ENCODE results near the gene MS4A6E.

DNA sequence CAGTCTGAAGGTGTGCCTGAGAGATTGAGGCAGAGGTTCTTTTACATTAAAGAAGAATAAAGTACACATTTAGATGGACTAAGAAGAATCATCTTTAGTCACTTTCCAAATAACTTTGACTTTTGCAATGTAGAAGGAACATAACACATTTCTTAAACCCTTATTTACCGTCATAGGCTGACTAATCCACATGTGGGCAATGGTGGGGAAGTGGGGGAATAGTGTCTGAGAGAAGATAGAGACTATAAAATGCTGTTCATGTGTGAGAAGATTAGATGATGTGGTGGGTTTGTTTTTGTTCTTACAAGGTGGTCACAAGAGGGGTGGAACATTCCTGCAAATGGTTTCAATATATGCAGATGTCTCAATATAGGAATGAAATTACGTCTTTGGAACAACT lies 44.8 kb upstream of the MS4A6E start:
- TF ChIP-seq, protein P1, sequence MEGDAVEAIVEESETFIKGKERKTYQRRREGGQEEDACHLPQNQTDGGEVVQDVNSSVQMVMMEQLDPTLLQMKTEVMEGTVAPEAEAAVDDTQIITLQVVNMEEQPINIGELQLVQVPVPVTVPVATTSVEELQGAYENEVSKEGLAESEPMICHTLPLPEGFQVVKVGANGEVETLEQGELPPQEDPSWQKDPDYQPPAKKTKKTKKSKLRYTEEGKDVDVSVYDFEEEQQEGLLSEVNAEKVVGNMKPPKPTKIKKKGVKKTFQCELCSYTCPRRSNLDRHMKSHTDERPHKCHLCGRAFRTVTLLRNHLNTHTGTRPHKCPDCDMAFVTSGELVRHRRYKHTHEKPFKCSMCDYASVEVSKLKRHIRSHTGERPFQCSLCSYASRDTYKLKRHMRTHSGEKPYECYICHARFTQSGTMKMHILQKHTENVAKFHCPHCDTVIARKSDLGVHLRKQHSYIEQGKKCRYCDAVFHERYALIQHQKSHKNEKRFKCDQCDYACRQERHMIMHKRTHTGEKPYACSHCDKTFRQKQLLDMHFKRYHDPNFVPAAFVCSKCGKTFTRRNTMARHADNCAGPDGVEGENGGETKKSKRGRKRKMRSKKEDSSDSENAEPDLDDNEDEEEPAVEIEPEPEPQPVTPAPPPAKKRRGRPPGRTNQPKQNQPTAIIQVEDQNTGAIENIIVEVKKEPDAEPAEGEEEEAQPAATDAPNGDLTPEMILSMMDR (conservative IDR thresholded peaks at IDR 0.05; ENCODE audit: low read depth in 2 of 2), result no peak
- TF ChIP-seq POLR2AphosphoS5 (IDR thresholded peaks at IDR 0.05; ENCODE audit: low read depth), result no peak
- TF ChIP-seq EZH2 (IDR thresholded peaks at IDR 0.05; ENCODE audit: low read depth, unreplicated experiment), result no peak
- TF ChIP-seq, protein P2, sequence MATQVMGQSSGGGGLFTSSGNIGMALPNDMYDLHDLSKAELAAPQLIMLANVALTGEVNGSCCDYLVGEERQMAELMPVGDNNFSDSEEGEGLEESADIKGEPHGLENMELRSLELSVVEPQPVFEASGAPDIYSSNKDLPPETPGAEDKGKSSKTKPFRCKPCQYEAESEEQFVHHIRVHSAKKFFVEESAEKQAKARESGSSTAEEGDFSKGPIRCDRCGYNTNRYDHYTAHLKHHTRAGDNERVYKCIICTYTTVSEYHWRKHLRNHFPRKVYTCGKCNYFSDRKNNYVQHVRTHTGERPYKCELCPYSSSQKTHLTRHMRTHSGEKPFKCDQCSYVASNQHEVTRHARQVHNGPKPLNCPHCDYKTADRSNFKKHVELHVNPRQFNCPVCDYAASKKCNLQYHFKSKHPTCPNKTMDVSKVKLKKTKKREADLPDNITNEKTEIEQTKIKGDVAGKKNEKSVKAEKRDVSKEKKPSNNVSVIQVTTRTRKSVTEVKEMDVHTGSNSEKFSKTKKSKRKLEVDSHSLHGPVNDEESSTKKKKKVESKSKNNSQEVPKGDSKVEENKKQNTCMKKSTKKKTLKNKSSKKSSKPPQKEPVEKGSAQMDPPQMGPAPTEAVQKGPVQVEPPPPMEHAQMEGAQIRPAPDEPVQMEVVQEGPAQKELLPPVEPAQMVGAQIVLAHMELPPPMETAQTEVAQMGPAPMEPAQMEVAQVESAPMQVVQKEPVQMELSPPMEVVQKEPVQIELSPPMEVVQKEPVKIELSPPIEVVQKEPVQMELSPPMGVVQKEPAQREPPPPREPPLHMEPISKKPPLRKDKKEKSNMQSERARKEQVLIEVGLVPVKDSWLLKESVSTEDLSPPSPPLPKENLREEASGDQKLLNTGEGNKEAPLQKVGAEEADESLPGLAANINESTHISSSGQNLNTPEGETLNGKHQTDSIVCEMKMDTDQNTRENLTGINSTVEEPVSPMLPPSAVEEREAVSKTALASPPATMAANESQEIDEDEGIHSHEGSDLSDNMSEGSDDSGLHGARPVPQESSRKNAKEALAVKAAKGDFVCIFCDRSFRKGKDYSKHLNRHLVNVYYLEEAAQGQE (IDR thresholded peaks at IDR 0.05; ENCODE audit: unreplicated experiment), result no peak
- TF ChIP-seq ZNF114 (CRISPR knock-in tag; IDR thresholded peaks at IDR 0.05), result no peak
- TF ChIP-seq ZNF331 (CRISPR knock-in tag; IDR thresholded peaks at IDR 0.05; ENCODE audit: low read depth), result no peak
- TF ChIP-seq CREB1 (CRISPR knock-in tag; IDR thresholded peaks at IDR 0.05; ENCODE audit: low read depth), result no peak
- no peak for TF ChIP-seq EZH2phosphoT487 (IDR thresholded peaks at IDR 0.05; ENCODE audit: unreplicated experiment)
- no peak for TF ChIP-seq NANOG (IDR thresholded peaks at IDR 0.05; ENCODE audit: borderline replicate concordance)
- TF ChIP-seq, protein P3, sequence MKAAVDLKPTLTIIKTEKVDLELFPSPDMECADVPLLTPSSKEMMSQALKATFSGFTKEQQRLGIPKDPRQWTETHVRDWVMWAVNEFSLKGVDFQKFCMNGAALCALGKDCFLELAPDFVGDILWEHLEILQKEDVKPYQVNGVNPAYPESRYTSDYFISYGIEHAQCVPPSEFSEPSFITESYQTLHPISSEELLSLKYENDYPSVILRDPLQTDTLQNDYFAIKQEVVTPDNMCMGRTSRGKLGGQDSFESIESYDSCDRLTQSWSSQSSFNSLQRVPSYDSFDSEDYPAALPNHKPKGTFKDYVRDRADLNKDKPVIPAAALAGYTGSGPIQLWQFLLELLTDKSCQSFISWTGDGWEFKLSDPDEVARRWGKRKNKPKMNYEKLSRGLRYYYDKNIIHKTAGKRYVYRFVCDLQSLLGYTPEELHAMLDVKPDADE (IDR thresholded peaks at IDR 0.05), result no peak
- TF ChIP-seq, protein P4, sequence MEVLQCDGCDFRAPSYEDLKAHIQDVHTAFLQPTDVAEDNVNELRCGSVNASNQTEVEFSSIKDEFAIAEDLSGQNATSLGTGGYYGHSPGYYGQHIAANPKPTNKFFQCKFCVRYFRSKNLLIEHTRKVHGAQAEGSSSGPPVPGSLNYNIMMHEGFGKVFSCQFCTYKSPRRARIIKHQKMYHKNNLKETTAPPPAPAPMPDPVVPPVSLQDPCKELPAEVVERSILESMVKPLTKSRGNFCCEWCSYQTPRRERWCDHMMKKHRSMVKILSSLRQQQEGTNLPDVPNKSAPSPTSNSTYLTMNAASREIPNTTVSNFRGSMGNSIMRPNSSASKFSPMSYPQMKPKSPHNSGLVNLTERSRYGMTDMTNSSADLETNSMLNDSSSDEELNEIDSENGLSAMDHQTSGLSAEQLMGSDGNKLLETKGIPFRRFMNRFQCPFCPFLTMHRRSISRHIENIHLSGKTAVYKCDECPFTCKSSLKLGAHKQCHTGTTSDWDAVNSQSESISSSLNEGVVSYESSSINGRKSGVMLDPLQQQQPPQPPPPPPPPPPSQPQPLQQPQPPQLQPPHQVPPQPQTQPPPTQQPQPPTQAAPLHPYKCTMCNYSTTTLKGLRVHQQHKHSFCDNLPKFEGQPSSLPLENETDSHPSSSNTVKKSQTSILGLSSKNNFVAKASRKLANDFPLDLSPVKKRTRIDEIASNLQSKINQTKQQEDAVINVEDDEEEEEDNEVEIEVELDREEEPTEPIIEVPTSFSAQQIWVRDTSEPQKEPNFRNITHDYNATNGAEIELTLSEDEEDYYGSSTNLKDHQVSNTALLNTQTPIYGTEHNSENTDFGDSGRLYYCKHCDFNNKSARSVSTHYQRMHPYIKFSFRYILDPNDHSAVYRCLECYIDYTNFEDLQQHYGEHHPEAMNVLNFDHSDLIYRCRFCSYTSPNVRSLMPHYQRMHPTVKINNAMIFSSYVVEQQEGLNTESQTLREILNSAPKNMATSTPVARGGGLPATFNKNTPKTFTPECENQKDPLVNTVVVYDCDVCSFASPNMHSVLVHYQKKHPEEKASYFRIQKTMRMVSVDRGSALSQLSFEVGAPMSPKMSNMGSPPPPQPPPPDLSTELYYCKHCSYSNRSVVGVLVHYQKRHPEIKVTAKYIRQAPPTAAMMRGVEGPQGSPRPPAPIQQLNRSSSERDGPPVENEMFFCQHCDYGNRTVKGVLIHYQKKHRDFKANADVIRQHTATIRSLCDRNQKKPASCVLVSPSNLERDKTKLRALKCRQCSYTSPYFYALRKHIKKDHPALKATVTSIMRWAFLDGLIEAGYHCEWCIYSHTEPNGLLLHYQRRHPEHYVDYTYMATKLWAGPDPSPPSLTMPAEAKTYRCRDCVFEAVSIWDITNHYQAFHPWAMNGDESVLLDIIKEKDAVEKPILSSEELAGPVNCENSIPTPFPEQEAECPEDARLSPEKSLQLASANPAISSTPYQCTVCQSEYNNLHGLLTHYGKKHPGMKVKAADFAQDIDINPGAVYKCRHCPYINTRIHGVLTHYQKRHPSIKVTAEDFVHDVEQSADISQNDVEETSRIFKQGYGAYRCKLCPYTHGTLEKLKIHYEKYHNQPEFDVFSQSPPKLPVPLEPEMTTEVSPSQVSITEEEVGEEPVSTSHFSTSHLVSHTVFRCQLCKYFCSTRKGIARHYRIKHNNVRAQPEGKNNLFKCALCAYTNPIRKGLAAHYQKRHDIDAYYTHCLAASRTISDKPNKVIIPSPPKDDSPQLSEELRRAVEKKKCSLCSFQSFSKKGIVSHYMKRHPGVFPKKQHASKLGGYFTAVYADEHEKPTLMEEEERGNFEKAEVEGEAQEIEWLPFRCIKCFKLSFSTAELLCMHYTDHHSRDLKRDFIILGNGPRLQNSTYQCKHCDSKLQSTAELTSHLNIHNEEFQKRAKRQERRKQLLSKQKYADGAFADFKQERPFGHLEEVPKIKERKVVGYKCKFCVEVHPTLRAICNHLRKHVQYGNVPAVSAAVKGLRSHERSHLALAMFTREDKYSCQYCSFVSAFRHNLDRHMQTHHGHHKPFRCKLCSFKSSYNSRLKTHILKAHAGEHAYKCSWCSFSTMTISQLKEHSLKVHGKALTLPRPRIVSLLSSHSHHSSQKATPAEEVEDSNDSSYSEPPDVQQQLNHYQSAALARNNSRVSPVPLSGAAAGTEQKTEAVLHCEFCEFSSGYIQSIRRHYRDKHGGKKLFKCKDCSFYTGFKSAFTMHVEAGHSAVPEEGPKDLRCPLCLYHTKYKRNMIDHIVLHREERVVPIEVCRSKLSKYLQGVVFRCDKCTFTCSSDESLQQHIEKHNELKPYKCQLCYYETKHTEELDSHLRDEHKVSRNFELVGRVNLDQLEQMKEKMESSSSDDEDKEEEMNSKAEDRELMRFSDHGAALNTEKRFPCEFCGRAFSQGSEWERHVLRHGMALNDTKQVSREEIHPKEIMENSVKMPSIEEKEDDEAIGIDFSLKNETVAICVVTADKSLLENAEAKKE (CRISPR knock-in tag; IDR thresholded peaks at IDR 0.05), result no peak
- TF ChIP-seq STAT1 (IDR thresholded peaks at IDR 0.05; ENCODE audit: unreplicated experiment), result no peak

All from GM23338 (cell line).